Neural cell (in vitro differentiated cells): Measurements from ENCODE around the gene ZC3HAV1. TPM values are rescaled to one million over a fixed set of nuclear protein-coding genes. Genes with fewer than 3 reads are reported as not detected.

Source experiments
- H2AFZ ChIP-seq: fragments of 200-600, 300-800 bp; sonication (generic), shearing (Covaris generic); 2 replicates; pipeline ENCODE4 v1.6.0; 2014; ENCODE audit warnings: low read depth, mild to moderate bottlenecking, antibody characterized with exemption, low read length, moderate library complexity
- H3F3A ChIP-seq: fragments of 200-600 bp; shearing (Covaris generic); 2 replicates; pipeline ENCODE4 v1.6.1; 2016; ENCODE audit warnings: mild to moderate bottlenecking, moderate library complexity, mixed read lengths, antibody characterized with exemption, low read length; ENCODE audit not compliant: insufficient read depth, poor library complexity, severe bottlenecking
- H3K27ac ChIP-seq: fragments of 200-600, 300-800 bp; sonication (generic), shearing (Covaris generic); 2 replicates; pipeline ENCODE4 v1.5.1; 2014; ENCODE audit warnings: mild to moderate bottlenecking, low read length, moderate library complexity
- H3K27me3 ChIP-seq: fragments of 300-800, 200-600 bp; sonication (generic), shearing (Covaris generic); 2 replicates; pipeline ENCODE4 v1.6.0; 2014; ENCODE audit warnings: mild to moderate bottlenecking, low read depth, low read length, moderate library complexity; ENCODE audit not compliant: insufficient read depth
- H3K36me3 ChIP-seq: fragments of 300-800, 200-600 bp; sonication (generic), shearing (Covaris generic); 2 replicates; pipeline ENCODE4 v1.5.1; 2014; ENCODE audit warnings: mild to moderate bottlenecking, antibody characterized with exemption, low read length, moderate library complexity; ENCODE audit not compliant: insufficient read depth
- H3K4me2 ChIP-seq: fragments of 300-800, 200-600 bp; sonication (generic), shearing (Covaris generic); 2 replicates; pipeline ENCODE4 v1.6.0; 2014; ENCODE audit warnings: mild to moderate bottlenecking, low read length
- H3K4me3 ChIP-seq: fragments of 300-800, 200-600 bp; sonication (generic), shearing (Covaris generic); 2 replicates; pipeline ENCODE4 v1.5.1; 2014; ENCODE audit warnings: mild to moderate bottlenecking, low read length, moderate library complexity
- H3K79me2 ChIP-seq: fragments of 200-600 bp; shearing (Covaris generic); replicated peaks from 2 replicates; pipeline ENCODE4 v1.6.0; 2014; ENCODE audit warnings: mild to moderate bottlenecking, low read length, moderate library complexity; ENCODE audit not compliant: insufficient read depth
- H3K9ac ChIP-seq: fragments of 300-800, 200-600 bp; sonication (generic), shearing (Covaris generic); 2 replicates; pipeline ENCODE4 v1.6.1; 2016; ENCODE audit warnings: mild to moderate bottlenecking, low read length, mixed read lengths
- H3K9me2 ChIP-seq: fragments of 200-600 bp; shearing (Covaris generic); 2 replicates; pipeline ENCODE4 v1.6.1; 2016; ENCODE audit warnings: mild to moderate bottlenecking, low read length, mixed read lengths; ENCODE audit not compliant: insufficient read depth
- H3K9me3 ChIP-seq: fragments of 200-600, 300-800 bp; sonication (generic), shearing (Covaris generic); 2 replicates; pipeline ENCODE4 v1.6.1; 2016; ENCODE audit warnings: mild to moderate bottlenecking, mixed run types, low read length, moderate library complexity, mixed read lengths
- H4K20me1 ChIP-seq: fragments of 200-600 bp; shearing (Covaris generic); 2 replicates; pipeline ENCODE4 v1.6.1; 2016; ENCODE audit warnings: mild to moderate bottlenecking, mixed run types; ENCODE audit not compliant: insufficient read depth
- CTCF ChIP-seq: fragments of 450-650 bp; IDR thresholded peaks from 2 replicates; pipeline ENCODE4 v1.5.1; 2014; ENCODE audit warnings: antibody characterized with exemption, mild to moderate bottlenecking, moderate library complexity; ENCODE audit not compliant: poor library complexity, severe bottlenecking
- EP300 ChIP-seq: fragments of 450-650 bp; conservative IDR thresholded peaks from 2 replicates; pipeline ENCODE4 v1.6.1; 2014; ENCODE audit warnings: antibody characterized with exemption, mild to moderate bottlenecking, moderate library complexity; ENCODE audit not compliant: poor library complexity, severe bottlenecking
- EZH2 ChIP-seq: fragments of 200-600, 300-800 bp; shearing (Covaris generic), sonication (generic); IDR thresholded peaks from 2 replicates; pipeline ENCODE4 v1.6.1; 2014; ENCODE audit warnings: antibody characterized with exemption, low read length, borderline replicate concordance, mild to moderate bottlenecking; ENCODE audit not compliant: insufficient read depth, poor library complexity, severe bottlenecking
- MXI1 ChIP-seq: fragments of 450-650 bp; conservative IDR thresholded peaks from 2 replicates; pipeline ENCODE4 v1.6.1; 2014; ENCODE audit warnings: antibody characterized with exemption, mild to moderate bottlenecking; ENCODE audit not compliant: poor library complexity, severe bottlenecking
- POLR2AphosphoS5 ChIP-seq: IDR thresholded peaks from 2 replicates; pipeline ENCODE4 v1.6.1; 2012
- RAD21 ChIP-seq: fragments of 450-650 bp; conservative IDR thresholded peaks from 2 replicates; pipeline ENCODE4 v1.6.1; 2014; ENCODE audit warnings: antibody characterized with exemption, mild to moderate bottlenecking, moderate library complexity
- TAF1 ChIP-seq: IDR thresholded peaks from 2 replicates; pipeline ENCODE4 v1.6.1; 2012; ENCODE audit warnings: low read depth
- polyA plus RNA-seq: library from polyadenylated mRNA; depleted of rRNA; stranded (reverse); fragments of >200 nt; gene quantifications from 2 replicates; pipeline ENCODE4 v1.2.3, GENCODE V29; 2014
- TF ChIP-seq, protein P1 (sequence below): IDR thresholded peaks from 2 replicates; pipeline ENCODE4 v1.6.1; 2012; ENCODE audit warnings: borderline replicate concordance

Gene ZC3HAV1
- polyA plus RNA-seq, 1 donor from 2014 or later: 0.16 TPM

DNA sequence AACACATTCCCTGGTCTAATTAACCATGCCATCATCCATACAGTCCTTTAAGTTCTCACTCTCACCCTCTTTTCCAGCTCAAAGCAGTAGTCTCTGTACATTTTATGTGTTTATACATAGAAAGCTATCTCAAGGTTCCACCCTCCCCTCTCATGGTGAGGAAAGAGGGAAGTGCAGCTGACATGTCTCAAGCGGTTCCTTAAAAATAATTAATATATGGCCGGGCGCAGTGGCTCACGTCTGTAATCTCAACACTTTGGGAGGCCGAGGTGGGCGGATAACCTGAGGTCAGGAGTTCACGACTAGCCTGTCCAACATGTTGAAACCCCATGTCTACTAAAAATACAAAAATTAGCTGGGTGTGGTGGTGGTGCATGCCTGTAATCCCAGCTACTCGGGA is 36.7 kb downstream of the ZC3HAV1 start:
- Histone ChIP-seq H3K4me3 (no peak overlapping the region), H3K9me3 (no peaks in the 10 kb centered on the region), H3K27ac (no peak overlapping the region), H4K20me1 (no peaks in the 10 kb centered on the region), H3K9me2 (no peaks in the 10 kb centered on the region), H2AFZ (no peak overlapping the region), H3K36me3 (no peaks in the 10 kb centered on the region), H3K27me3 (no peaks in the 10 kb centered on the region), H3K4me2 (no peak overlapping the region), H3F3A (no peaks in the 10 kb centered on the region), H3K9ac (no peak overlapping the region), H3K79me2 (no peaks in the 10 kb centered on the region)
- TF ChIP-seq MXI1 (no peak), EP300 (no peak), CTCF (no peak), EZH2 (no peak), POLR2AphosphoS5 (no peak)
- TF ChIP-seq, protein P1, sequence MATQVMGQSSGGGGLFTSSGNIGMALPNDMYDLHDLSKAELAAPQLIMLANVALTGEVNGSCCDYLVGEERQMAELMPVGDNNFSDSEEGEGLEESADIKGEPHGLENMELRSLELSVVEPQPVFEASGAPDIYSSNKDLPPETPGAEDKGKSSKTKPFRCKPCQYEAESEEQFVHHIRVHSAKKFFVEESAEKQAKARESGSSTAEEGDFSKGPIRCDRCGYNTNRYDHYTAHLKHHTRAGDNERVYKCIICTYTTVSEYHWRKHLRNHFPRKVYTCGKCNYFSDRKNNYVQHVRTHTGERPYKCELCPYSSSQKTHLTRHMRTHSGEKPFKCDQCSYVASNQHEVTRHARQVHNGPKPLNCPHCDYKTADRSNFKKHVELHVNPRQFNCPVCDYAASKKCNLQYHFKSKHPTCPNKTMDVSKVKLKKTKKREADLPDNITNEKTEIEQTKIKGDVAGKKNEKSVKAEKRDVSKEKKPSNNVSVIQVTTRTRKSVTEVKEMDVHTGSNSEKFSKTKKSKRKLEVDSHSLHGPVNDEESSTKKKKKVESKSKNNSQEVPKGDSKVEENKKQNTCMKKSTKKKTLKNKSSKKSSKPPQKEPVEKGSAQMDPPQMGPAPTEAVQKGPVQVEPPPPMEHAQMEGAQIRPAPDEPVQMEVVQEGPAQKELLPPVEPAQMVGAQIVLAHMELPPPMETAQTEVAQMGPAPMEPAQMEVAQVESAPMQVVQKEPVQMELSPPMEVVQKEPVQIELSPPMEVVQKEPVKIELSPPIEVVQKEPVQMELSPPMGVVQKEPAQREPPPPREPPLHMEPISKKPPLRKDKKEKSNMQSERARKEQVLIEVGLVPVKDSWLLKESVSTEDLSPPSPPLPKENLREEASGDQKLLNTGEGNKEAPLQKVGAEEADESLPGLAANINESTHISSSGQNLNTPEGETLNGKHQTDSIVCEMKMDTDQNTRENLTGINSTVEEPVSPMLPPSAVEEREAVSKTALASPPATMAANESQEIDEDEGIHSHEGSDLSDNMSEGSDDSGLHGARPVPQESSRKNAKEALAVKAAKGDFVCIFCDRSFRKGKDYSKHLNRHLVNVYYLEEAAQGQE: no peak

- Histone ChIP-seq H3K4me2 (no peak overlapping the region), H3K27me3 (no peaks in the 10 kb centered on the region), H3K9me2 (no peaks in the 10 kb centered on the region), H3F3A (no peaks in the 10 kb centered on the region), H3K27ac (no peak overlapping the region), H3K9me3 (no peaks in the 10 kb centered on the region), H4K20me1 (no peaks in the 10 kb centered on the region), H3K9ac (no peak overlapping the region), H3K4me3 (no peak overlapping the region), H3K79me2 (no peaks in the 10 kb centered on the region), H2AFZ (no peak overlapping the region), H3K36me3 (no peaks in the 10 kb centered on the region)
- TF ChIP-seq POLR2AphosphoS5 (no peak), RAD21 (no peak), EZH2 (no peak), MXI1 (no peak), CTCF (no peak), TAF1 (no peak), EP300 (no peak)
Observed at GRCh38 chr7:139071680-139072079, 37.8 kb downstream of the ZC3HAV1 start.
